Left forelimb (tissue), 1 donor: ENCODE results near the gene LTBP1.
"Not testable (repeated sequence)": the region's sequence is repeated elsewhere in the genome, so short reads cannot be mapped to it uniquely, and the experiment has no call there.

ENCODE experiments used
- DNase-seq: peaks from one replicate; pipeline ENCODE4 v3.0.0-alpha.2; 2018; ENCODE audit warnings: low spot score

The LTBP1 gene

GRCh38 chr2:33142810-33143209 is 196.1 kb downstream of the LTBP1 start:
- DNase-seq = no peak

- no peak for DNase-seq
Measured at GRCh38 chr2:33144243-33144642, 197.5 kb downstream of the LTBP1 start.

- DNase-seq = no peak
Measured at GRCh38 chr2:33145459-33145858, 198.7 kb downstream of the LTBP1 start.

- no peak for DNase-seq
Measured at GRCh38 chr2:33146102-33146501, 199.3 kb downstream of the LTBP1 start.

GRCh38 chr2:33153008-33153407 is 206.3 kb downstream of the LTBP1 start:
- no peak for DNase-seq

GRCh38 chr2:33158482-33159003 is 211.8 kb downstream of the LTBP1 start:
- no peak for DNase-seq

- no peak for DNase-seq
Measured at GRCh38 chr2:33160191-33160590, 213.4 kb downstream of the LTBP1 start.

GRCh38 chr2:33166287-33166881 is 219.6 kb downstream of the LTBP1 start:
- DNase-seq = no peak

GRCh38 chr2:33167622-33168245 is 221.0 kb downstream of the LTBP1 start:
- no peak for DNase-seq

GRCh38 chr2:33168425-33168824 is 221.7 kb downstream of the LTBP1 start:
- DNase-seq = no peak

GRCh38 chr2:33168922-33169321 is 222.2 kb downstream of the LTBP1 start:
- DNase-seq = no peak

- not testable (repeated sequence) for DNase-seq
Measured at GRCh38 chr2:33170251-33170650, 223.5 kb downstream of the LTBP1 start.

GRCh38 chr2:33177627-33178026 is 230.9 kb downstream of the LTBP1 start:
- DNase-seq = no peak

GRCh38 chr2:33178209-33178608 is 231.5 kb downstream of the LTBP1 start:
- no peak for DNase-seq

- no peak for DNase-seq
Measured at GRCh38 chr2:33180915-33181314, 234.2 kb downstream of the LTBP1 start.

- no peak for DNase-seq
Measured at GRCh38 chr2:33181466-33181865, 234.7 kb downstream of the LTBP1 start.

GRCh38 chr2:33184041-33184440 is 237.3 kb downstream of the LTBP1 start:
- no peak for DNase-seq

- no peak for DNase-seq
Measured at GRCh38 chr2:33186937-33187336, 240.2 kb downstream of the LTBP1 start.

- no peak for DNase-seq
Measured at GRCh38 chr2:33188799-33189198, 242.0 kb downstream of the LTBP1 start.

- no peak for DNase-seq
Measured at GRCh38 chr2:33190393-33190937, 243.7 kb downstream of the LTBP1 start.

- no peak for DNase-seq
Measured at GRCh38 chr2:33195891-33196290, 249.1 kb downstream of the LTBP1 start.

- DNase-seq = no peak
Measured at GRCh38 chr2:33196700-33197099, 249.9 kb downstream of the LTBP1 start.

- DNase-seq = no peak
Measured at GRCh38 chr2:33197198-33197938, 250.6 kb downstream of the LTBP1 start.
